Urinary bladder (tissue), 4 donors: ENCODE data around the gene PPP1CA. TPM values are rescaled to one million over a fixed set of nuclear protein-coding genes. Genes with fewer than 3 reads are reported as not detected.

ENCODE experiments used
- DNase-seq: peaks from one replicate; pipeline ENCODE4 v3.0.0-alpha.2; 2015; ENCODE audit errors: extremely low spot score
- H3K27ac ChIP-seq: one replicate; pipeline ENCODE4 v1.5.1; 2013; ENCODE audit warnings: low read depth, mild to moderate bottlenecking, moderate library complexity
- H3K36me3 ChIP-seq: one replicate; pipeline ENCODE4 v1.6.1; 2013; ENCODE audit warnings: mild to moderate bottlenecking, moderate library complexity; ENCODE audit not compliant: insufficient read depth
- H3K4me1 ChIP-seq: one replicate; pipeline ENCODE4 v1.6.1; 2013; ENCODE audit warnings: mild to moderate bottlenecking, moderate library complexity; ENCODE audit not compliant: insufficient read depth
- H3K4me3 ChIP-seq: one replicate; pipeline ENCODE4 v1.5.1; 2013; ENCODE audit warnings: low read depth, low read length
- WGBS: extraction: QIAGEN DNeasy Blood & Tissue Kit; methylation state at CpG from one replicate; pipeline ENCODE4 v1.1.7; 2013; 5-methylcytosine and 5-hydroxymethylcytosine counted together
- polyA plus RNA-seq: library from polyadenylated mRNA; stranded (reverse); fragments of 200-250 nt; gene quantifications from one replicate; pipeline ENCODE4 v1.2.3, GENCODE V29; 2013
- total RNA-seq: library from RNA; depleted of rRNA; stranded (reverse); fragments of >200 nt; gene quantifications from one replicate; pipeline ENCODE4 v1.2.3, GENCODE V29; 2014
- donor health status: healthy with polysubstance abuse.
- donor health status: healthy.

The PPP1CA gene
- total and polyA plus RNA-seq, 2 donors = 70.6 to 85.9 TPM

DNA sequence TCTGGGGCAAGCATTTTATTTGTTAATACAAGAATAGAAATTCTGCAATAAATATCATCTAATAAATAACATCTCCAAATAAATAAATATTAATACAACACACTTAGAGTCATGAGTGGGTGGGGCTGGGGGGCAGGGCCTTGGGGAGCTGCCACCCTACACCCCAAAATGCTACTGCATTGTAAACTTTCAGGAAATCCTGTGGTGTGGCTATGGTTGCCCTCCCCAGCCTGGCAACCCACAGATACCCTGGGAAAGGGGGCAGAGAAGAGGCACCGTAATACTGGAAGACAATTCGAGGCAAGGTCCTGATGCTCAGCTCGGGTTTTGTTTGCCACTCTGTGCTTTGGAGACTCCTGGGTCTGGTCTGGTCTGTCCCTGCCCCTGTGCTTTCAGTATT lies 37.5 kb downstream of the PPP1CA start:
- Histone ChIP-seq H3K4me3 (no peak overlapping the region), H3K4me1 (peaks cover 2% of the 10 kb centered on the region), H3K27ac (no peak overlapping the region), H3K36me3 (no peaks in the 10 kb centered on the region)
- WGBS = 90% methylated on average over 3 of the region's 3 CpGs
- DNase-seq = no peak

- no peaks in the 10 kb centered on the region for H3K36me3 ChIP-seq
- peaks cover 2% of the 10 kb centered on the region for H3K4me1 ChIP-seq
- H3K27ac ChIP-seq = no peak overlapping the region
- 85% methylated on average over 12 of the region's 12 CpGs for WGBS
- no peak for DNase-seq
- no peak overlapping the region for H3K4me3 ChIP-seq
These were observed 43.6 kb downstream of the PPP1CA start for GRCh38 chr11:67357831-67358670.

DNA sequence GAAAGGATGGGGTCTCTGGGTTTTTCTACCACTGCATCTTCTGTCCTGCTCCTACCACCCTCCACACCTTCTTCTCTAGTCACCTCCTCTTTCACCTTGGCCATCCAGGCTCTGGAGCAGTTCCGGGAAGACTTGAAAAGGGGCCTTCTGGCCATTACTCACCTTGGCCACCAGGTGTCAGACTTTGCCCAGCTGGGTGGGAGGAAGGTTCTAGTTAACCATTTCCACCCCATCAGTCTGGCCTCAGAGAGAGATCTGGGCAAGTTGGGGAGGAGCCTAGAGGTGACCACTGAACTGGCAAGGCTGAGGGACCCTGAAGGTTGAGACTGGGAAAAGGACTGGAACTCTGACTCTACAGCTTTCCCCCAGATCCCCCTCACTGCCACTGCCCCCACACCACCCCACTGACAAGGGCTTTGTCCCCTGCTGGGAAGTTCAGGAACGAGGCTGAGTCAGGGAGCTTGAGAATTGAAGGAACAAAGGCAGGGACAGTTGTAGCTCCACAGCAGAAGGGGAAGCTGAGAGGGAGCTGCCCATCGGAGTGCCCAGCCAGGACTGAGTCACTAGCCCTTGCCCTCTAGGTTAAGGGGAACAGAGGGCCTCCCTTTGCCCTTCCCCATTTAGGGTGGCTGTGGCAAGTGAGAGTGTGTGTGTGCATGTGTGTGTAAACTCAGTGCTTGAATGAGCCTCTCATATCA lies 44.6 kb downstream of the PPP1CA start:
- no peak overlapping the region for H3K27ac ChIP-seq
- DNase-seq = no peak
- no peaks in the 10 kb centered on the region for H3K36me3 ChIP-seq
- H3K4me3 ChIP-seq = no peak overlapping the region
- H3K4me1 ChIP-seq = peaks cover 2% of the 10 kb centered on the region
- 23% methylated on average over 3 of the region's 3 CpGs for WGBS

DNA sequence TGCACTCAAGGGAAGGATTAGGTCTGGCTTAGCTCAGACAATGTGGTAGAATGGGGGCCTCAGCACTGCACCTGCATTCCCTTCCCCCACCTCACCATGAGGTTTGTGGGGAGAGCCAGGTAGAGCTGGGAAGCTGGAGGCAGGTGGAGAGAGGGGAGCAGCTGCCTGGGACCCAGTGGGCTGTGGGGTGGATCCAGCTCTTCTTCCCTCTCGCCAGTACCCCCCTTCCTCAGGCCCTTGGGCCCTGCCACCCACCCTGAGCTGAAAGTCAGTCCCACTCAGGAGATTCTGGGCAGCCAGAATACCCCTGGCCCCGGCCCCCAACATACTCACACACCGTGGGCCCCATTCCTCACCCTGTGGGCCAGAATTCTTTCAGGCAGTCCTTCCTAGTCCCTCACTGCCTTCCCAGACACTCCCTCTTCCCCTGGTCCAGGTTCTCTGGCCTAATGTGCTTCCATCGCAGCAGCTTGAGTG lies 45.2 kb downstream of the PPP1CA start:
- 55% methylated on average over 4 of the region's 4 CpGs for WGBS
- no peak for DNase-seq
- Histone ChIP-seq H3K27ac (peak overlapping the region; percentile 30), H3K36me3 (no peaks in the 10 kb centered on the region), H3K4me3 (no peak overlapping the region), H3K4me1 (peaks cover 2% of the 10 kb centered on the region)

GRCh38 chr11:67355794-67356386 lies 45.8 kb downstream of the PPP1CA start:
- WGBS = 80% methylated on average over 4 of the region's 4 CpGs
- peaks cover 2% of the 10 kb centered on the region for H3K4me1 ChIP-seq

DNA sequence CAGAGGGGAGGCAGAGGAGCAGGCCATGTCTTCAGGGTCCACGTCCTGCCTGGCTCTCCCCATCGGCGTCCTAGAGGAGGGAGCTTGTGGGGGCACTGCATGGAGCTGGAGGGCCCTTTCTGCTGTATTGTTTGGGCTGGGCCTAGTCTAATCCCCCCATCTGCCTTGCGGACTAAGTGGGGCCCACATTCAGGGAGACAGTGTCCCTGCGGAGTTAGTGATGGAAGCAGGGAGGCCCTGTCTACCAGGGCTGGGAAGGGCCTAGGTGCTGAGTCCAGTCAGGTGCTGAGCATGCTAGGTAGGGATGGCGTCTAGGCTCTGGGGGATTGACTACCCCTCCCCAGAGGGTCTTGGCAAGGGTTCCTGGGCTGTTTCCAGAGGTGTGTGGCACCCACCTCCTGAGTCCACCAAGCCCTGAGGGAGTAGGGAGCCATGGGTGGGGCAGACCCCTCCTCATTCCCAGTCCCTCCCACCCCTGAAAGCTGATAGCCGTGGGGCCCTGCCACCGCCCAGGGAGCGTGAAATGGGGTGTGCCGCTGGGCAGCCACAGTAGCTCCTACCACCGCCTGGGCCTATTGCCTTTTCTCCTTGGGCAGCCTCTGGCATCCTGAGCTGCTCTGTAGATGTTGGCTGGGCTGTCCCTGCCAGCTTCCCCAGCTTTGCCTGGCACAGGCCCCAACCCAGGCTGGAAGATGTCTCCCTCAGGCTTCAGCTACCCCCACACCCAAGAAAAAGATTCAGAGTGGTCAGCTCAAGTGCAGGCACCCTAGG lies 46.5 kb downstream of the PPP1CA start:
- no peak overlapping the region for H3K4me3 ChIP-seq

More at GRCh38 chr11:67355794-67356386, 45.8 kb downstream of the PPP1CA start:
- Histone ChIP-seq H3K36me3 (no peaks in the 10 kb centered on the region), H3K27ac (peak overlapping the region; percentile 93), H3K4me3 (no peak overlapping the region)
- no peak for DNase-seq

DNA sequence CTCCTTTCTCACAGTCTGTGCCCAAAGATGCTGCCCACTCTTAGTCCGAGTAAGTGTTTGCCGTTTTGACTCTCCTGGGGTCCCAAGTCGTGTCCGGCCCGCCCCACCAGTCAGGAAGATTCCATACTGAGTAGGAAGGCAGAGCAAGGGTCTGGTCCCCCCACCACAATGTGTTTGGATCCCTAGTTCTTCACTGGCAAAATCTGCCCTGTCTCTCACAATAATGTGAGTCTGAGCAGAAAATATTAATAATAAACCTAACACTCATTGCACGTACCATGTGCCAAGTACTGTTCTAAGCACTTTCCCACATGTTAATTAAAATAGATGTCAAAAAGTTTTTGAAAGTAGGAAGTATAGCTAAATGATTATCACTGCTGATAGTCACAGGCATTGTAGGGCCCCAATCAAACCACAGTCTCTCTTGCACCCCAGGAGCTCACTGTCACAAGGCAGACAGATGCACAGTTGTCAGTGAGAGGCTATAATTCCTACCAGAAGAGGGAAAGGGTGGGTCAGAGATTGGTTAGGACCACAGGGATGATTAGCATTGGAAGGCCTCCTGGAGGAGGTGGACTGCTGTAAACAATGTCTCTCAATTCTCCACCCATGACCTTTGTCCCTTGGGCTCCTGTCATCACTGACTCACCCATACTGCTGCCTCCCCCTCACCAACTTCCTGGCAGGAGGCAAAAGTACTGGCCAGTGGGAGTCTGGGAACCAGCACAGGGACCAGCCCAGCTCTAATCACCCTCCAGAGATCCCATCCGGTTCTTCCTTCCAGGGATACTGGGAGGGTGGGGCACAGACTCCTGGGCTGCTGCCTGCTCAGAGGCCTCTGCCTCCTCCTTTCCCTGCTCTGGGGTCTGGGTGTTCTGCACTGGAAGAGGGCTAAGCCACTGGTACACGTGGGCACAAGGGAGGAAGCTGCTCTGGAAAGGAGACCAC lies 47.3 kb downstream of the PPP1CA start:
- Histone ChIP-seq H3K27ac (peak overlapping the region; percentile 93), H3K4me3 (no peak overlapping the region), H3K4me1 (peaks cover 2% of the 10 kb centered on the region), H3K36me3 (no peaks in the 10 kb centered on the region)
- WGBS = 12% methylated on average over 8 of the region's 8 CpGs
- no peak for DNase-seq

More for the DNA sequence above, 46.5 kb downstream of the PPP1CA start:
- WGBS = 66% methylated on average over 11 of the region's 11 CpGs
- DNase-seq = no peak
- Histone ChIP-seq H3K27ac (peak overlapping the region; percentile 93), H3K4me1 (peaks cover 2% of the 10 kb centered on the region), H3K36me3 (no peaks in the 10 kb centered on the region)

DNA sequence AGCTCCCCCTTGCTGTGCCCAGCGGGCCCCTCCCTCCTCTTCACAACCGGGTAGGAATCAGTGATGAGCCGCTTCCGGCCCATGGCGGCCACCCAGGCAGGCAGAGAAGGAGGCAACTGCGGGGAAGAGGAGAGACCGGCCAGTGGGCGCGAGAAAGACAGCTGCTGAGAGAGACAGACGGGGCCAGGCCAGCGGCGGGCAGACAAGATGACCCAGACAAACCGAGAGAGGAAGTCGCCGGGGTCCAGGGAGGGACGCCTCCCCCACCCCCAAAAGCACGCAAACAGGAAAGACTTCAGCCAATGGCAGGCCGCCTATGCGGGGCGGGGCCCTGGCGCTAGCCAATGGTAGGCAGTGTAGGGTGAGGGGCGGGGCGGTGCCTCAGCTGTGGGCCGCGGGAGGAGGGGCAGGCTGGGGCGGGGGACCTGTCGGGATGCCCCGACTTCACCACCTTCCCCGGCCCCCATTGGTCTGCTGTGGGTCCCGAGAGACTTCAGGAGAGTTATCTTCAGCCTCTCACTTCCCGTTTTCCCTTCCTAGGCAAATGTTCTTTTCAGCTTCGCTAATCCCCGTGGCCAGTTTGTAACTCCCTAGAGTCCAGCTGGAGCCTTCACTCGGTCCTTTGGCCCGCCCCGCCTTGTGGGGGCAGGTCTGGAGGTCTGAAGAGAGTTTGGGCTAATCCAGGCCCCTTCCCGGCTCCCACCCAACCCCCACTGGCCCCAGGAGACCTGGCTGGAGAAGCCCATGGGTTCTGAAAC lies 48.2 kb downstream of the PPP1CA start, which contains the start of gene POLD4:
Gene POLD4 (minus strand): TSS at position 230 of the 758 bp plus-strand sequence. CDS start 147 bp downstream, at position 83.
- H3K4me1 ChIP-seq = peaks cover 2% of the 10 kb centered on the region
- under 1% methylated on average over 37 of the region's 37 CpGs for WGBS
- peak within 1 kb of the TSS; percentile 96 for H3K27ac ChIP-seq
- peak within 1 kb of the TSS; percentile 63 for H3K4me3 ChIP-seq
- no peaks in the 10 kb centered on the region for H3K36me3 ChIP-seq
- DNase-seq = peak; percentile 88

DNA sequence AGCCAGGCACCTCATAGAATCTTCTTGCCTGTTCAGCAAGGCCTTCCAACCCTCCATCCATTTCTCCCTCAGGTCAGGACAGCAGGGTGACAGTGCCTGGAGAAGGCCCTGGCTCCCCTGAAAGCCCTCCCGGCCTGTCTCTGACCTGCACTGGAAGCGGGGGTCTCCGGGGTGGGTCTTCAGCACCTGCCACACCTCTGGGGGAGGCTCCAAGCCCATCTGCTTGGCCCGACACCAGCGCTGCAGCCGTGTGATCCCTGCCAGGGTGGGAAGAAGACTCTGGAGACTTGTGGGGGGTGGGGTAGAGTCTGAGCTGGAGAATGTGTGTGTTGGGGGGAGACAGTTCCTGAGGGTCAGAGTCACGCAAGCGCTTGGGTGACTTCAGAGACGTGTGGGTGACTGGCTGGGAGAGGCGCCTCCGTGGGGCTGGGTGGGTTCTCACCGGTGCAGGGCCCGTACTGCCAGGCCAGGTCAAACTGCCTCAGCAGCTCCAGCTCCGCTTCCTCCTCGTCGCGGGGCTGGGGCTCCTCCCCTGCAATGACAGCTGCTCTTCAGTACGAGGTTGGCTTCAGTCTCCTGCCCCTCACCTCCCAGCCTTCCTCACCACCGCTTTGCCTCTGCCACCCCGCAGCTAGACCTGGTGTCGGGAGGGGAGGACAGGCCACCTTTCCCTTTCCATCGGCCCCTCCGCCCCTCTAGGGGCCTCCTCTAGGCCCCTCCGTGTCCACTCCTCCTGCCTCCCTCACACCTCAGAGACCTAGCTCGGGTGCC lies 48.9 kb downstream of the PPP1CA start:
- Histone ChIP-seq H3K36me3 (no peaks in the 10 kb centered on the region), H3K4me3 (peak overlapping the region; percentile 63), H3K27ac (peak overlapping the region; percentile 96), H3K4me1 (peaks cover 2% of the 10 kb centered on the region)
- no peak for DNase-seq
- 11% methylated on average over 25 of the region's 25 CpGs for WGBS

DNA sequence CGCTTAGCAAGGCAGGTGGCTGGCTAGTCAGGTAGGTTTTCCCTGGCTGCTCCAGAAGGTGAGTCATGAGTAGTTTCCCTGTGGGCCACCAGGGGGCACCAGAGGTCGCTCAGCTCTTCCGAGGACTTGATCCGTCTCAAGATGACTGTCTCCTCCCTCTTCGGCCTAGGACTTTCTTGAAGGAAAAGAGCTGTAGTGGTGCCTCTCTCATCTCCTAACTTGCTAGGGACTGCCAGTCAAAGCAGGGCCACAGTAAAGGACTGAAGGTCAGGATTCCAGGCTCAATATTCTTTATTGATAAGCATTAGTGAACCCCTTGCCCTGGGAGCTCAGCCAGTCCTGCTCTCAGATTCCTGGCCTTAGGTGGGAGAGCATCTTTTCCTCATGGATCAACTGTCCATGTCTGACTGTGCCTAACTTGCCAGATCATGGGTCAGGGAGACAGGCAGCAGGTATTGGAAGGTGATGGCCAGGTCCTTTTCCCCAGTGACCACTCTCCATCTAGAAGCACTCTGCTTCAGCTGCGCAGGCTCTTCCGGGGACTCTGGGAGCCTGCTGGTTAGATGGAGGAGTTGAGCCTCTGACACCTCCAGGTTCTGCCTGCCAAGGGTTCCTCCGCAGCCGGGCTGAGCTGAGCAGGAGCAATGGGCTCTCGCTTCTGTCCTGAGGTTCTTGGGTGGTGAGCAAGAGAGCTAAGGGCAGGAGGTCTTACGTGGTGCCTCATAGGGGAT lies 50.2 kb downstream of the PPP1CA start:
- Histone ChIP-seq H3K27ac (no peak overlapping the region), H3K4me3 (no peak overlapping the region), H3K36me3 (no peaks in the 10 kb centered on the region), H3K4me1 (peaks cover 2% of the 10 kb centered on the region)
- 54% methylated on average over 11 of the region's 11 CpGs for WGBS
- no peak for DNase-seq
